Endothelial cell of umbilical vein (primary cell): ENCODE data around the gene YTHDC2. TPM values are rescaled to one million over a fixed set of nuclear protein-coding genes. Genes with fewer than 3 reads are reported as not detected.

Source experiments
- BruUV-seq: library from RNA; stranded (reverse); fragments of 400-500 nt; replicated peaks from 2 replicates; lab custom pipeline; 2021; lab: Mats Ljungman, UMichigan
- CTCF ChIA-PET: fragments of 300-600, 350-600 bp; sonication (Branson Sonifier 250); formaldehyde crosslinking; loops from one replicate; lab custom pipeline; 2021; ENCODE audit warnings: antibody characterized with exemption, inconsistent platforms; lab: Charles Lee
- POLR2A ChIA-PET: fragments of 300-600, 350-600 bp; sonication (Branson Sonifier 250); formaldehyde crosslinking; loops from one replicate; lab custom pipeline; 2021; ENCODE audit warnings: antibody characterized with exemption, inconsistent platforms; lab: Charles Lee
- DNase-seq: peaks from one replicate; pipeline ENCODE4 v3.0.0-alpha.2; 2011; ENCODE audit warnings: low read depth, low spot score
- FAIRE-seq: peaks from 2 replicates; lab custom pipeline; 2011; peaks lifted over from hg19 to GRCh38; lab: Jason Lieb, UNC
- H2AFZ ChIP-seq: 2 replicates; pipeline ENCODE4 v1.6.0; 2012; ENCODE audit warnings: low read depth, low read length, control low read depth, inconsistent platforms
- H3K27ac ChIP-seq: 2 replicates; pipeline ENCODE4 v1.5.1; 2011; ENCODE audit warnings: low read depth, mild to moderate bottlenecking, control low read depth, low read length, moderate library complexity; ENCODE audit not compliant: insufficient read depth
- H3K27me3 ChIP-seq, 2 experiments: 2 replicates each; pipeline versions ENCODE4 v1.6.0 to v1.6.1; 2011; ENCODE audit warnings: low read length in 2 of 2, mixed read lengths in 1 of 2; ENCODE audit not compliant: control insufficient read depth in 2 of 2, insufficient read depth in 2 of 2
- H3K36me3 ChIP-seq, 2 experiments: 2 replicates in 1 of 2; 3 replicates in 1 of 2; pipeline ENCODE4 v1.5.1; 2011; ENCODE audit warnings: low read length in 2 of 2, mild to moderate bottlenecking in 1 of 2, moderate library complexity in 1 of 2; ENCODE audit not compliant: control insufficient read depth in 2 of 2, insufficient read depth in 2 of 2; ENCODE audit errors: extremely low read depth in 1 of 2
- H3K4me1 ChIP-seq: 3 replicates; pipeline ENCODE4 v1.5.1; 2011; ENCODE audit warnings: mild to moderate bottlenecking, low read length; ENCODE audit not compliant: control insufficient read depth, insufficient read depth; ENCODE audit errors: extremely low read depth
- H3K4me2 ChIP-seq: 2 replicates; pipeline ENCODE4 v1.6.1; 2011; ENCODE audit warnings: low read length, control low read depth, mixed read lengths; ENCODE audit not compliant: insufficient read depth
- H3K4me3 ChIP-seq, 3 experiments: fragments of 200-600 bp in 1 of 3; sonication (generic), shearing (Covaris generic) in 1 of 3; replicated peaks in 1 of 3; 2 replicates each; pipeline ENCODE4 v1.5.1; 2011 to 2016; ENCODE audit warnings: control low read depth in 3 of 3, low read length in 3 of 3, mild to moderate bottlenecking in 2 of 3, inconsistent platforms in 1 of 3, low read depth in 1 of 3, moderate library complexity in 1 of 3; ENCODE audit not compliant: insufficient read depth in 1 of 3
- H3K79me2 ChIP-seq: 2 replicates; pipeline ENCODE4 v1.6.0; 2012; ENCODE audit warnings: low read length, inconsistent platforms; ENCODE audit not compliant: control insufficient read depth, insufficient read depth
- H3K9ac ChIP-seq: replicated peaks from 2 replicates; pipeline ENCODE3; 2011; ENCODE audit warnings: low read length, control low read depth; ENCODE audit not compliant: insufficient read depth; ENCODE audit errors: extremely low read depth
- H3K9me1 ChIP-seq: replicated peaks from 3 replicates; pipeline ENCODE4 v1.6.0; 2011; ENCODE audit warnings: mild to moderate bottlenecking, low read length; ENCODE audit not compliant: control insufficient read depth, insufficient read depth; ENCODE audit errors: extremely low read depth
- H3K9me3 ChIP-seq: replicated peaks from 2 replicates; pipeline ENCODE4 v1.5.1; 2012; ENCODE audit warnings: low read length, inconsistent platforms; ENCODE audit not compliant: control insufficient read depth, insufficient read depth
- H4K20me1 ChIP-seq: replicated peaks from 2 replicates; pipeline ENCODE3; 2011; ENCODE audit warnings: mild to moderate bottlenecking, low read length; ENCODE audit not compliant: control insufficient read depth, insufficient read depth; ENCODE audit errors: extremely low read depth
- EZH2 ChIP-seq: IDR thresholded peaks from 2 replicates; pipeline ENCODE4 v1.6.1; 2012; ENCODE audit warnings: borderline replicate concordance, low read depth, mild to moderate bottlenecking, moderate library complexity, low read length, inconsistent platforms; ENCODE audit not compliant: severe bottlenecking
- FOS ChIP-seq: IDR thresholded peaks from 2 replicates; pipeline ENCODE4 v1.6.1; 2011; ENCODE audit warnings: mild to moderate bottlenecking, low read length, moderate library complexity, borderline replicate concordance; ENCODE audit not compliant: insufficient read depth
- GATA2 ChIP-seq: IDR thresholded peaks from 2 replicates; pipeline ENCODE4 v1.7.0; 2011; ENCODE audit warnings: low read depth, mild to moderate bottlenecking, moderate library complexity, mixed read lengths, low read length; ENCODE audit not compliant: insufficient read length, insufficient read depth
- JUN ChIP-seq: IDR thresholded peaks from 2 replicates; pipeline ENCODE4 v1.6.1; 2011; ENCODE audit warnings: borderline replicate concordance, low read depth; ENCODE audit not compliant: insufficient read length, insufficient read depth
- MYC ChIP-seq: IDR thresholded peaks from one replicate; pipeline ENCODE4 v1.6.1; 2011; ENCODE audit warnings: mild to moderate bottlenecking, low read depth, low read length
- POLR2A ChIP-seq: IDR thresholded peaks from 2 replicates; pipeline ENCODE4 v1.6.1; 2012; ENCODE audit warnings: low read depth, mild to moderate bottlenecking, control low read depth, low read length
- POLR2AphosphoS5 ChIP-seq: IDR thresholded peaks from 2 replicates; pipeline ENCODE4 v1.6.1; 2012; ENCODE audit warnings: low read depth, mild to moderate bottlenecking, control low read depth, low read length, moderate library complexity; ENCODE audit not compliant: insufficient read depth
- dilution Hi-C: fragments of 300-500 bp; cut with MboI; formaldehyde crosslinking; loops from one replicate; pipeline ENCODE4 v1.15.0; 2019; ENCODE audit warnings: low sequenced_read_pairs; ENCODE audit not compliant: extremely low pct_ligation_motif_present
- intact Hi-C: fragments of 100-400 bp; cut with micrococcal nuclease; formaldehyde crosslinking; loops from one replicate; pipeline ENCODE4 v1.10.0; 2022
- polyA plus RNA-seq, 4 experiments: library from polyadenylated mRNA; depleted of rRNA in 3 of 4; stranded (reverse) in 3 of 4; unstranded in 1 of 4; fragments of >200 nt; gene quantifications; 2 replicates each; pipeline versions ENCODE4 v1.2.1 to v1.2.3, GENCODE V29; 2011 to 2012; ENCODE audit warnings: missing spikeins in 1 of 4
- total RNA-seq: library from RNA; stranded (reverse); gene quantifications from 2 replicates; pipeline ENCODE4 v1.2.3, GENCODE V29; 2021
- TF ChIP-seq, protein P1 (sequence below): IDR thresholded peaks from 2 replicates; pipeline ENCODE4 v1.6.1; 2011; ENCODE audit not compliant: insufficient read depth, insufficient read length
- TF ChIP-seq, protein P2 (sequence below), 2 donors: IDR thresholded peaks; 1 replicate in 1 of 2; 2 replicates in 1 of 2; pipeline ENCODE4 v1.5.1; 2011; ENCODE audit warnings: low read length in 2 of 2, mild to moderate bottlenecking in 2 of 2, moderate library complexity in 2 of 2, control low read depth in 1 of 2, inconsistent platforms in 1 of 2, low read depth in 1 of 2; ENCODE audit not compliant: insufficient read depth in 1 of 2; ENCODE audit errors: extremely low read depth in 1 of 2

YTHDC2 gene
- total and polyA plus RNA-seq, 2 donors (not counting 3 experiments of a cell fraction or from before 2014, with no cell fraction given): 7.6 to 40.7 TPM

DNA sequence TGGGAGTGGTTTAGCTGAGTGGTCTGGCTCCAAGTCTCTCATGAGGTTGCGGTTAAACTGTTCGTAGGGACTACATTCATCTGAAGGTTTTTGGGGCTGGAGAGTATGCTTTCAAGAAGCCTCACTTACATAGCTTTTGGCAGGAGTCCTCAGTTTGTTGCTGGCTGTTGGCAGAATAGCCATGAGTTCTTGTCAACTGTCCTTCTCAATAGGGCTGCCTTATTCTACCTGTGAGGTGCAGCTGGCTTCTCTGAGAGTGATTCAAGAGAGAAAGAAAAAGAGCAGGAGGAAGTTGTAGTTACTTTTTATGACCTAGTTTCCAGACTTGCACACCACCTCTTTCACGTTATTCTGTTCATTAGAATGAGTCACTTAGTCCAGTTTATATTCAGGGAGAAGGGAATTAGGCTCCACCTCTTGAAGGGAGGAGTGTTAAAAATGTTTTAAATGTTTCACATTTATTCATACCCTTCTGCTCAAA lies 33.2 kb downstream of the YTHDC2 start:
- H3K36me3 ChIP-seq: peaks cover 0 to 4% of the 10 kb centered on the region in 2 experiments
- H3K9me1 ChIP-seq: peaks cover 2% of the 10 kb centered on the region
- H3K4me2 ChIP-seq: no peak overlapping the region
- dilution Hi-C loops (no loop called here), intact Hi-C loops (no loop called here)
- H4K20me1 ChIP-seq: no peaks in the 10 kb centered on the region
- CTCF ChIA-PET: interaction anchor here (1.4 kb wide), 1 partner anchor 210 kb away, joined by 3 read pairs; no protein-coding TSS in a partner anchor
- no TSS peak for BruUV-seq
- FAIRE-seq (no peak), DNase-seq (peak; percentile 21)
- H3K27ac ChIP-seq: no peak overlapping the region
- H2AFZ ChIP-seq: no peak overlapping the region
- no peak overlapping the region for H3K4me3 ChIP-seq
- H3K4me1 ChIP-seq: no peaks in the 10 kb centered on the region
- H3K27me3 ChIP-seq: no peaks in the 10 kb centered on the region
- no peaks in the 10 kb centered on the region for H3K79me2 ChIP-seq
- TF ChIP-seq FOS: peak; percentile 6
- no peak for TF ChIP-seq JUN
- no peak for TF ChIP-seq POLR2AphosphoS5
- no peaks in the 10 kb centered on the region for H3K9me3 ChIP-seq
- POLR2A ChIA-PET: no interaction called here
- no peak overlapping the region for H3K9ac ChIP-seq

DNA sequence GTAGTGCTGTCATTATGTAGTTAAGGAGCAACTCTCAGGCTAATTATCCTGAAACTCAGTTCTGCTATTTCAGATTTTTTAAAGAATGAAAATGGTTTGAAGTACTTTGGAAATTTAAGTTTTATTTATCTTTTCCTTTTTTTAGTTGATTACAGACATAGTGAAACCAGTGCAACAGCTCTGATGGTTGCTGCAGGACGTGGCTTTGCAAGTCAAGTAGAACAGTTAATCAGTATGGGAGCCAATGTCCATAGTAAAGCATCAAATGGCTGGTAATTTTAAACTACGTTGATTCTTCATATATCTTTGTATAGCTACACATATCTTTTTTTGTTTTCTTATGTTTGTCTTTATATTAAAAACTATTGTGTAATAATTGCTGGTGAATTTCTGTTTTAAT lies 34.9 kb downstream of the YTHDC2 start:
- intact Hi-C loops (no loop called here), dilution Hi-C loops (no loop called here)
- DNase-seq: no peak
- Histone ChIP-seq H3K27ac (no peak overlapping the region), H3K4me3 (no peak overlapping the region), H3K79me2 (no peaks in the 10 kb centered on the region), H3K4me1 (no peaks in the 10 kb centered on the region), H2AFZ (no peak overlapping the region), H3K36me3 (peaks cover 0 to 8% of the 10 kb centered on the region in 2 experiments), H3K9me1 (no peaks in the 10 kb centered on the region), H4K20me1 (no peaks in the 10 kb centered on the region), H3K9me3 (no peaks in the 10 kb centered on the region), H3K9ac (no peak overlapping the region), H3K27me3 (no peaks in the 10 kb centered on the region), H3K4me2 (no peak overlapping the region)
- no TSS peak for BruUV-seq
- ChIA-PET POLR2A (no interaction called here), CTCF (no interaction called here)
- TF ChIP-seq MYC (no peak), JUN (no peak), GATA2 (no peak), EZH2 (no peak), POLR2A (no peak), POLR2AphosphoS5 (no peak), FOS (no peak)
- TF ChIP-seq, protein P1, sequence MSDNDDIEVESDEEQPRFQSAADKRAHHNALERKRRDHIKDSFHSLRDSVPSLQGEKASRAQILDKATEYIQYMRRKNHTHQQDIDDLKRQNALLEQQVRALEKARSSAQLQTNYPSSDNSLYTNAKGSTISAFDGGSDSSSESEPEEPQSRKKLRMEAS: no peak
- TF ChIP-seq, protein P2, sequence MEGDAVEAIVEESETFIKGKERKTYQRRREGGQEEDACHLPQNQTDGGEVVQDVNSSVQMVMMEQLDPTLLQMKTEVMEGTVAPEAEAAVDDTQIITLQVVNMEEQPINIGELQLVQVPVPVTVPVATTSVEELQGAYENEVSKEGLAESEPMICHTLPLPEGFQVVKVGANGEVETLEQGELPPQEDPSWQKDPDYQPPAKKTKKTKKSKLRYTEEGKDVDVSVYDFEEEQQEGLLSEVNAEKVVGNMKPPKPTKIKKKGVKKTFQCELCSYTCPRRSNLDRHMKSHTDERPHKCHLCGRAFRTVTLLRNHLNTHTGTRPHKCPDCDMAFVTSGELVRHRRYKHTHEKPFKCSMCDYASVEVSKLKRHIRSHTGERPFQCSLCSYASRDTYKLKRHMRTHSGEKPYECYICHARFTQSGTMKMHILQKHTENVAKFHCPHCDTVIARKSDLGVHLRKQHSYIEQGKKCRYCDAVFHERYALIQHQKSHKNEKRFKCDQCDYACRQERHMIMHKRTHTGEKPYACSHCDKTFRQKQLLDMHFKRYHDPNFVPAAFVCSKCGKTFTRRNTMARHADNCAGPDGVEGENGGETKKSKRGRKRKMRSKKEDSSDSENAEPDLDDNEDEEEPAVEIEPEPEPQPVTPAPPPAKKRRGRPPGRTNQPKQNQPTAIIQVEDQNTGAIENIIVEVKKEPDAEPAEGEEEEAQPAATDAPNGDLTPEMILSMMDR (IDR thresholded peaks at IDR 0.05; ENCODE audit: extremely low read depth in 1 of 2, insufficient read depth in 1 of 2, low read depth in 1 of 2, low read length in 2 of 2): no peak
- FAIRE-seq: no peak
